ENCODE results near the gene SNAP47. TPM values are rescaled to one million over a fixed set of nuclear protein-coding genes. Genes with fewer than 3 reads are reported as not detected.

SNAP47 gene
- total RNA-seq, 1 donor: 51.4 TPM

- H3K9me3 ChIP-seq (ENCODE audit: low read depth, low read length): no peaks in the 10 kb centered on the region
- H2AFZ ChIP-seq (ENCODE audit: low read length): no peak overlapping the region
- no peak for TF ChIP-seq CTCF (IDR thresholded peaks at IDR 0.05; ENCODE audit: extremely low read depth, low read depth, low read length)
- H4K20me1 ChIP-seq (ENCODE audit: insufficient read depth, low read length): peaks cover 73% of the 10 kb centered on the region
- no peaks in the 10 kb centered on the region for H3K27me3 ChIP-seq (ENCODE audit: insufficient read depth, low read length)
- H3K4me2 ChIP-seq (ENCODE audit: insufficient read depth, low read length): no peak overlapping the region
- H3K4me1 ChIP-seq (ENCODE audit: insufficient read depth, low read length): no peaks in the 10 kb centered on the region
- H3K27ac ChIP-seq (ENCODE audit: low read depth, low read length): no peak overlapping the region
- peaks cover 11% of the 10 kb centered on the region for H3K36me3 ChIP-seq (ENCODE audit: insufficient read depth, low read length)
- peaks cover 85% of the 10 kb centered on the region for H3K79me2 ChIP-seq (ENCODE audit: insufficient read depth, low read length)
- peak; percentile 29 for DNase-seq (ENCODE audit: insufficient read length, low spot score, missing footprints)
- no peak overlapping the region for H3K4me3 ChIP-seq (ENCODE audit: insufficient read depth, low read length)
These were observed 12.1 kb downstream of the SNAP47 start for GRCh38 chr1:227747382-227747781.

- H3K9me3 ChIP-seq (ENCODE audit: low read depth, low read length): no peaks in the 10 kb centered on the region
- H2AFZ ChIP-seq (ENCODE audit: low read length): no peak overlapping the region
- H3K4me1 ChIP-seq (ENCODE audit: insufficient read depth, low read length): no peaks in the 10 kb centered on the region
- H3K4me2 ChIP-seq (ENCODE audit: insufficient read depth, low read length): no peak overlapping the region
- peaks cover 85% of the 10 kb centered on the region for H3K79me2 ChIP-seq (ENCODE audit: insufficient read depth, low read length)
- no peak overlapping the region for H3K4me3 ChIP-seq (ENCODE audit: insufficient read depth, low read length)
- peaks cover 78% of the 10 kb centered on the region for H4K20me1 ChIP-seq (ENCODE audit: insufficient read depth, low read length)
- TF ChIP-seq CTCF (IDR thresholded peaks at IDR 0.05; ENCODE audit: extremely low read depth, low read depth, low read length): no peak
- no peak overlapping the region for H3K27ac ChIP-seq (ENCODE audit: low read depth, low read length)
- no peaks in the 10 kb centered on the region for H3K27me3 ChIP-seq (ENCODE audit: insufficient read depth, low read length)
- peaks cover 11% of the 10 kb centered on the region for H3K36me3 ChIP-seq (ENCODE audit: insufficient read depth, low read length)
- DNase-seq (ENCODE audit: insufficient read length, low spot score, missing footprints): no peak
These were observed 12.8 kb downstream of the SNAP47 start for GRCh38 chr1:227747948-227748495.

- TF ChIP-seq CTCF (IDR thresholded peaks at IDR 0.05; ENCODE audit: extremely low read depth, low read depth, low read length): no peak
- Histone ChIP-seq H3K4me2 (ENCODE audit: insufficient read depth, low read length) (no peak overlapping the region), H3K27me3 (ENCODE audit: insufficient read depth, low read length) (no peaks in the 10 kb centered on the region), H3K4me1 (ENCODE audit: insufficient read depth, low read length) (peaks cover under 1% of the 10 kb centered on the region), H3K36me3 (ENCODE audit: insufficient read depth, low read length) (peaks cover 11% of the 10 kb centered on the region), H3K79me2 (ENCODE audit: insufficient read depth, low read length) (peaks cover 84% of the 10 kb centered on the region), H3K27ac (ENCODE audit: low read depth, low read length) (no peak overlapping the region), H2AFZ (ENCODE audit: low read length) (no peak overlapping the region), H3K4me3 (ENCODE audit: insufficient read depth, low read length) (no peak overlapping the region), H4K20me1 (ENCODE audit: insufficient read depth, low read length) (peaks cover 80% of the 10 kb centered on the region), H3K9me3 (ENCODE audit: low read depth, low read length) (no peaks in the 10 kb centered on the region)
- DNase-seq (ENCODE audit: insufficient read length, low spot score, missing footprints): peak; percentile 78
These were observed 13.4 kb downstream of the SNAP47 start for GRCh38 chr1:227748496-227749182.

- peaks cover 84% of the 10 kb centered on the region for H4K20me1 ChIP-seq (ENCODE audit: insufficient read depth, low read length)
- peak; percentile 26 for DNase-seq (ENCODE audit: insufficient read length, low spot score, missing footprints)
- no peaks in the 10 kb centered on the region for H3K9me3 ChIP-seq (ENCODE audit: low read depth, low read length)
- no peaks in the 10 kb centered on the region for H3K27me3 ChIP-seq (ENCODE audit: insufficient read depth, low read length)
- H3K4me1 ChIP-seq (ENCODE audit: insufficient read depth, low read length): peaks cover 6% of the 10 kb centered on the region
- peaks cover 11% of the 10 kb centered on the region for H3K36me3 ChIP-seq (ENCODE audit: insufficient read depth, low read length)
- TF ChIP-seq CTCF (IDR thresholded peaks at IDR 0.05; ENCODE audit: extremely low read depth, low read depth, low read length): no peak
- no peak overlapping the region for H2AFZ ChIP-seq (ENCODE audit: low read length)
- no peak overlapping the region for H3K4me3 ChIP-seq (ENCODE audit: insufficient read depth, low read length)
- no peak overlapping the region for H3K4me2 ChIP-seq (ENCODE audit: insufficient read depth, low read length)
- peaks cover 80% of the 10 kb centered on the region for H3K79me2 ChIP-seq (ENCODE audit: insufficient read depth, low read length)
- H3K27ac ChIP-seq (ENCODE audit: low read depth, low read length): no peak overlapping the region
These were observed 14.0 kb downstream of the SNAP47 start for GRCh38 chr1:227749225-227749624.

Data from osteoblast (primary cell).